ENCODE measurements around the gene AS3MT.
"Not testable (repeated sequence)": the region's sequence is repeated elsewhere in the genome, so short reads cannot be mapped to it uniquely, and the experiment has no call there.

Gene AS3MT

DNA sequence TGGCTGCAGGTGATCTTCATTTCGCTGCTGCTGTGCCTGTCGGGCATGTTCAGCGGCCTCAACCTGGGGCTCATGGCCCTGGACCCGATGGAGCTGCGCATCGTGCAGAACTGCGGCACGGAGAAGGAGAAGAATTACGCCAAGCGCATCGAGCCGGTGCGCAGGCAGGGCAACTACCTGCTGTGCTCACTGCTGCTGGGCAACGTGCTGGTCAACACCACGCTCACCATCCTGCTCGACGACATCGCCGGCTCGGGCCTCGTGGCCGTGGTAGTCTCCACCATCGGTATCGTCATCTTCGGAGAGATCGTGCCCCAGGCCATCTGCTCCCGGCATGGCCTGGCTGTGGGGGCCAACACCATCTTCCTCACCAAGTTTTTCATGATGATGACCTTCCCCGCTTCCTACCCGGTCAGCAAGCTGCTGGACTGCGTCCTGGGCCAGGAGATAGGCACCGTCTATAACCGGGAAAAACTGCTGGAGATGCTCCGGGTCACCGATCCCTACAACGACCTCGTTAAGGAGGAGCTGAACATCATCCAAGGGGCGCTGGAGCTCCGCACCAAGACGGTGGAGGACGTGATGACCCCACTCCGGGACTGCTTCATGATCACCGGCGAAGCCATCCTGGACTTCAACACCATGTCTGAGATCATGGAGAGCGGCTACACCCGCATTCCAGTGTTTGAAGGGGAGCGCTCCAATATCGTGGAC, 50.1 kb downstream of the AS3MT start:
- DNase-seq = no peak

GRCh38 chr10:102919992-102920739, 50.9 kb downstream of the AS3MT start:
- DNase-seq = no peak

- DNase-seq = no peak
These were observed 54.3 kb downstream of the AS3MT start for GRCh38 chr10:102923601-102924000.

- DNase-seq = no peak
These were observed 57.6 kb downstream of the AS3MT start for GRCh38 chr10:102926842-102927241.

DNA sequence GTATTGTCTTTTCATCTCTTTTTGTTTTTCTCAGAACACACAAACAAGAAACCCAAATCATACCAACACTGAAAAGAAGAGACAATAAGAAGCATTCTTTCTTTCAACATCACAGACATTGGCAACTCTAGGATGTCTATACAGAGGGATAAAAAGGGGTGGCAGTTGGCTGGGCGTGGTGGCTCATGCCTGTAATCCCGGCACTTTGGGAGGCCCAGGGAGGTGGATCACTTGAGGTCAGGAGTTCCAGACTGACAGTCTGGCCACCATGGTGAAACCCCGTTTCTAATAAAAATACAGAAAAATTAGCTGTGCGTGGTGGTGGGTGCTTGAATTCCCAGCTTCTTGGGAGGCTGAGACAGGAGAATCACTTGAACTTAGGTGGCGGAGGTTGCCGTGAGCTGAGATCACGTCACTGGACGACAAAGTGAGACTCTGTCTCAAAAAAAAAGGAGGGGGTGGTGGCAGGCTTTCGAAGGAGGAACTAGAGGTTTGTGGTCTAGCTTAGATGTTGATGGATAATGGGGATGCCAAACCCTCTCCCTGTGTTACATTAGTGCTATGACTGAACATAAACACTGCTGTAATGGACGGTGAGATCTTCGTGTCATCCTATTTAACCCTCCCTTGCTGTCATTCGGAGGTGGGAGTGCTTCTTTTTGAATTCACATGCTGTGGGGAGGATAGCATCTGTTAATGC, 58.2 kb downstream of the AS3MT start:
- no peak for DNase-seq

- DNase-seq = not testable (repeated sequence)
These were observed 59.2 kb downstream of the AS3MT start for GRCh38 chr10:102928442-102928841.

DNA sequence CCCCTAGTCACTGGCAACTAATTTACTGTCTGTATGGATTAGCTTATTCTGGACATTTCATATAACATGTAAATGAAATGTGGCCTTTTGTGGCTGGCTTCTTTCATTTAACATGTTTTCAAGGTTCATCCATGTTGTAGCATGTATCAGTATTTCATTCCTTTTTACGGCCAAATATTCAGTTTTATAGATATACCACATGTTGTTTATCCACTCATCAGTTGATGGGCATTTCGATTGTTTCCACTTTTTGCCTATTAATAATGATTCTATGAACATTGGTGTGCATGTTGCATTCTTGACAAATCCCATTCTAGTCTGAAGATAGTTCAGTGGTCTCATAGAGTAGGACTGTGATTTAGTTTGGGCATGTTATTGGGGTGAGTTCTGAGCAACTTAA, 61.5 kb downstream of the AS3MT start:
- DNase-seq = no peak

DNA sequence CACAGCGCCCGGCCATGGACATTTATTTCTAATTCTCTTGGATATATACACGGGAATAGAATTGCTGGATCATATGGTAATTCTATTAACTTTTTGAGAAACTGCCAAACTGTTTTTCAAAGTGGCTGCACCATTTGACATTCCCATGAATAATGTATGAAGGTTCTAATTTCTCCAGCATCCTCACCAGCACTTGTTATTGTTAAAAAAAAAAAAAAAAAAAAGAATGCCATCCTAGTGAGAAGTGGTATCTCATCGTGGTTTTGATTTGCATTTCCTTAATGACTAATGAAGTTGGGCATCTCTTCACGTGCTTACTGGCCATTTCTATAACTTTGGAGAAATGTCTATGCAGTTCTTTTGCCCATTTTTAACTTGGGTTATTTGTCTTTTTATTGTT, 62.4 kb downstream of the AS3MT start:
- no peak for DNase-seq

DNA sequence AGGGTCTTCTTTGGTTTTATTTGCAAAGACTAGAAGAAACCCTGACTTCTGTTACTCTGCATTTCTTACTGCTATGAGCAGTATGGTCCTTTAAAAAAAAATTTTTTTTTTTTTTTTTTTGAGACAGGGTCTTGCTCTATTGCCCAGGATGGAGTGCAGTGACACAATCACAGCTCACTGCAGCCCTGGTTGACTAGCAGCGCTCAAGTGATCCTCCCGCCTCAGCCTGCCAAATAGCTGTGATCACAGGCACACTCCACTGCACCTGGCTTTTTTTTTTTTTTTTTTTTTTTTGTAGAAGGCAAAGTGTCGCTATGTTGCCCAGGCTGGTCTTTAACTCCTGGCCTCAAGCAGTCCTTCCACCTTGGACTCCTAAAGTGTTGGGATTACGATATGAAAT, 66.2 kb downstream of the AS3MT start:
- DNase-seq = no peak

- DNase-seq = no peak
These were observed 66.8 kb downstream of the AS3MT start for GRCh38 chr10:102935939-102936605.

DNA sequence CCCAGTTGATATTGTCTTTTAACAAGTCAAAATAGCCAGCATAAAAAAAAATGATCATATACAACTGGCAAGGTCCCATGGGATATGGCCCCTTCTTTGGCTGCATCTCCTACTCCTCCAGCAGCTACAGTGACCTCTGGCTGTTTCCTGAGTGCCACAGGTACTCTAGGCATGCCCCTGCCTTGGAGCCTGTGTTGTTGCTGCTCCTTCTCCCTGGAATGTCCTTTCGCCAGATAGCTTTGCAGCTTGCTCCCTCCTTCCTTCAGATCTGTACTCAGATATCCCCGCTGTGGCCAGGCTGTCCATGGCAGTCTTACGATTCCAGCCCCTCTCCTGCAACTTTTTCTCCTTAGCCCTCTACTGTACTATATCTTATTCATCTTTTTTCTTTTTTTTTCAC, 72.1 kb downstream of the AS3MT start:
- DNase-seq = no peak

GRCh38 chr10:102945449-102945848, 76.2 kb downstream of the AS3MT start:
- DNase-seq = no peak

DNA sequence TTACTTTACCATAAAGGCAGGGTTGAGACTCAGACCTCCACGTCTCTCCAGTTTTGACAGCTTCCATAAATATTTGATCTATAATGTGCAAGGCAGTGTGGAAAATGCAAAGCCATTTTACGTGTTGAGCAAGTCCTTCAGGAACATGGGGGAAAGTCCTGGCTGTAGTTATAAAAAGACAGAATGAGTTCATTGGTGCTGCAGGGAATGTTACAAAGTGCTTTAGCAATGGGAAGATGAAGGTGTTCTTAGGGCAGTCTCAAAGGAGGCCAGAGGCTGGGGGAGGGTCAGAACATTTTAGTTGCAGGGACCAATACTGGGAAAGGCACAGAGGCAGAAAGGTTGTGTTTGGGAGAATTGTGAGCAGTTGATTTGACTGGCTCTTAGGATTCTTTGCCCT, 76.7 kb downstream of the AS3MT start:
- no peak for DNase-seq

GRCh38 chr10:102946992-102947391, 77.7 kb downstream of the AS3MT start:
- DNase-seq = no peak

- DNase-seq = no peak
These were observed 78.9 kb downstream of the AS3MT start for GRCh38 chr10:102948176-102948575.

- DNase-seq = no peak
These were observed 79.5 kb downstream of the AS3MT start for GRCh38 chr10:102948786-102949185.

GRCh38 chr10:102949916-102950315, 80.6 kb downstream of the AS3MT start:
- no peak for DNase-seq

GRCh38 chr10:102951316-102951715, 82.0 kb downstream of the AS3MT start:
- DNase-seq = no peak

Data from fibroblast of skin of scalp (primary cell).